Measurements from ENCODE around the gene APOL1. TPM values are rescaled to one million over a fixed set of nuclear protein-coding genes. Genes with fewer than 3 reads are reported as not detected.
"Not testable (repeated sequence)": the region's sequence is repeated elsewhere in the genome, so short reads cannot be mapped to it uniquely, and the experiment has no call there.

APOL1 gene
- total RNA-seq, 1 donor from 2014 or later, result 10.4 TPM

GRCh38 chr22:36226189-36226588 is 26.7 kb upstream of the APOL1 start:
- ChIA-PET POLR2A (no interaction called here), CTCF (no interaction called here)
- Mint-ChIP-seq H3K9me3 (no peaks in the 10 kb centered on the region), H3K4me1 (peaks cover 3% of the 10 kb centered on the region), H3K27ac (no peak overlapping the region), H3K36me3 (ENCODE audit: low read depth) (peaks cover 53% of the 10 kb centered on the region), H3K4me3 (no peak overlapping the region), H3K27me3 (no peaks in the 10 kb centered on the region)
- TF ChIP-seq CTCF (IDR thresholded peaks at IDR 0.05), result no peak
- ATAC-seq (ENCODE audit: low read depth), result no peak
- intact Hi-C loops (cut with micrococcal nuclease), result no loop called here
- DNase-seq, result no peak

GRCh38 chr22:36227396-36227795 is 25.5 kb upstream of the APOL1 start:
- peaks cover 4% of the 10 kb centered on the region for H3K4me1 Mint-ChIP-seq
- no peaks in the 10 kb centered on the region for H3K9me3 Mint-ChIP-seq
- ATAC-seq (ENCODE audit: low read depth), result no peak
- POLR2A ChIA-PET, result no interaction called here
- no peak for TF ChIP-seq CTCF (IDR thresholded peaks at IDR 0.05)
- H3K4me3 Mint-ChIP-seq, result no peak overlapping the region
- DNase-seq, result no peak
- CTCF ChIA-PET, result no interaction called here
- H3K36me3 Mint-ChIP-seq (ENCODE audit: low read depth), result peaks cover 65% of the 10 kb centered on the region
- intact Hi-C loops (cut with micrococcal nuclease), result no loop called here
- H3K27ac Mint-ChIP-seq, result no peak overlapping the region
- H3K27me3 Mint-ChIP-seq, result no peaks in the 10 kb centered on the region

GRCh38 chr22:36227806-36228205 is 25.1 kb upstream of the APOL1 start:
- ATAC-seq (ENCODE audit: low read depth), result no peak
- intact Hi-C loops (cut with micrococcal nuclease), result no loop called here
- TF ChIP-seq CTCF (IDR thresholded peaks at IDR 0.05), result no peak
- ChIA-PET POLR2A (interaction anchor here (0.6 kb wide), 1 partner anchor 836 kb away, joined by 6 read pairs; no protein-coding TSS in a partner anchor), CTCF (no interaction called here)
- Mint-ChIP-seq H3K4me3 (no peak overlapping the region), H3K36me3 (ENCODE audit: low read depth) (peaks cover 69% of the 10 kb centered on the region), H3K9me3 (no peaks in the 10 kb centered on the region), H3K27ac (no peak overlapping the region), H3K27me3 (no peaks in the 10 kb centered on the region), H3K4me1 (peaks cover 8% of the 10 kb centered on the region)
- DNase-seq, result no peak

GRCh38 chr22:36228369-36228768 is 24.6 kb upstream of the APOL1 start:
- H3K9me3 Mint-ChIP-seq; H3K27ac Mint-ChIP-seq; ATAC-seq (ENCODE audit: low read depth); H3K4me3 Mint-ChIP-seq; H3K27me3 Mint-ChIP-seq; CTCF ChIA-PET; intact Hi-C loops (cut with micrococcal nuclease); DNase-seq: not testable (repeated sequence)
- H3K4me1 Mint-ChIP-seq, result peaks cover 14% of the 10 kb centered on the region
- POLR2A ChIA-PET, result interaction anchor here (0.6 kb wide), 1 partner anchor 836 kb away, joined by 6 read pairs; no protein-coding TSS in a partner anchor
- peaks cover 74% of the 10 kb centered on the region for H3K36me3 Mint-ChIP-seq (ENCODE audit: low read depth)

- ATAC-seq (ENCODE audit: low read depth) (no peak), DNase-seq (no peak)
- no peaks in the 10 kb centered on the region for H3K9me3 Mint-ChIP-seq
- H3K4me3 Mint-ChIP-seq, result no peak overlapping the region
- H3K27me3 Mint-ChIP-seq, result no peaks in the 10 kb centered on the region
- ChIA-PET CTCF (no interaction called here), POLR2A (no interaction called here)
- no peak overlapping the region for H3K27ac Mint-ChIP-seq
- intact Hi-C loops (cut with micrococcal nuclease), result no loop called here
- H3K36me3 Mint-ChIP-seq (ENCODE audit: low read depth), result peaks cover 80% of the 10 kb centered on the region
- H3K4me1 Mint-ChIP-seq, result peaks cover 18% of the 10 kb centered on the region
- TF ChIP-seq CTCF (IDR thresholded peaks at IDR 0.05), result no peak
These were observed 24.0 kb upstream of the APOL1 start for GRCh38 chr22:36228944-36229343.

GRCh38 chr22:36229649-36230048 is 23.3 kb upstream of the APOL1 start:
- POLR2A ChIA-PET; CTCF ChIA-PET; H3K4me3 Mint-ChIP-seq; H3K27me3 Mint-ChIP-seq; H3K27ac Mint-ChIP-seq; H3K9me3 Mint-ChIP-seq; intact Hi-C loops (cut with micrococcal nuclease); DNase-seq; ATAC-seq (ENCODE audit: low read depth): not testable (repeated sequence)
- peaks cover 81% of the 10 kb centered on the region for H3K36me3 Mint-ChIP-seq (ENCODE audit: low read depth)
- H3K4me1 Mint-ChIP-seq, result peaks cover 20% of the 10 kb centered on the region

- peaks cover 27% of the 10 kb centered on the region for H3K4me1 Mint-ChIP-seq
- H3K36me3 Mint-ChIP-seq (ENCODE audit: low read depth), result peaks cover 89% of the 10 kb centered on the region
- POLR2A ChIA-PET; H3K27ac Mint-ChIP-seq; intact Hi-C loops (cut with micrococcal nuclease); H3K27me3 Mint-ChIP-seq; H3K4me3 Mint-ChIP-seq; DNase-seq; CTCF ChIA-PET; H3K9me3 Mint-ChIP-seq; ATAC-seq (ENCODE audit: low read depth): not testable (repeated sequence)
These were observed 21.9 kb upstream of the APOL1 start for GRCh38 chr22:36231051-36231450.
